Inferior parietal cortex (tissue), 1 donor: ENCODE data around the gene PIGL.
"Not testable (repeated sequence)": the region's sequence is repeated elsewhere in the genome, so short reads cannot be mapped to it uniquely, and the experiment has no call there.

Experiments used
- DNase-seq: peaks from one replicate; pipeline ENCODE4 v3.0.0-alpha.2; 2016; ENCODE audit errors: extremely low spot score

Gene PIGL

GRCh38 chr17:16273929-16274339, 56.9 kb downstream of the PIGL start:
- DNase-seq, result no peak

GRCh38 chr17:16275024-16275423, 58.0 kb downstream of the PIGL start:
- DNase-seq, result no peak

- no peak for DNase-seq
These were observed 60.2 kb downstream of the PIGL start for GRCh38 chr17:16277163-16277562.

GRCh38 chr17:16281351-16281750, 64.3 kb downstream of the PIGL start:
- DNase-seq, result no peak

GRCh38 chr17:16282522-16282921, 65.5 kb downstream of the PIGL start:
- no peak for DNase-seq

- DNase-seq, result no peak
These were observed 66.7 kb downstream of the PIGL start for GRCh38 chr17:16283705-16284104.

- no peak for DNase-seq
These were observed 68.6 kb downstream of the PIGL start for GRCh38 chr17:16285646-16286008.

GRCh38 chr17:16286009-16286946, 69.3 kb downstream of the PIGL start:
- DNase-seq, result peak; percentile 48

GRCh38 chr17:16286947-16287562, 70.0 kb downstream of the PIGL start:
- DNase-seq, result no peak

GRCh38 chr17:16287563-16288027, 70.6 kb downstream of the PIGL start:
- peak; percentile 54 for DNase-seq

- DNase-seq, result peak; percentile 69
These were observed 72.0 kb downstream of the PIGL start for GRCh38 chr17:16288860-16289571.

GRCh38 chr17:16293931-16294330, 76.9 kb downstream of the PIGL start:
- DNase-seq, result no peak

GRCh38 chr17:16294560-16294959, 77.5 kb downstream of the PIGL start:
- DNase-seq, result no peak

- not testable (repeated sequence) for DNase-seq
These were observed 79.1 kb downstream of the PIGL start for GRCh38 chr17:16296072-16296471.

GRCh38 chr17:16297367-16298139, 80.5 kb downstream of the PIGL start:
- DNase-seq, result no peak

GRCh38 chr17:16298140-16298662, 81.2 kb downstream of the PIGL start:
- no peak for DNase-seq

- DNase-seq, result no peak
These were observed 83.5 kb downstream of the PIGL start for GRCh38 chr17:16300554-16300953.

- DNase-seq, result no peak
These were observed 85.2 kb downstream of the PIGL start for GRCh38 chr17:16301963-16302855.

GRCh38 chr17:16302856-16303255, 85.8 kb downstream of the PIGL start:
- no peak for DNase-seq

GRCh38 chr17:16304830-16305229, 87.8 kb downstream of the PIGL start:
- DNase-seq, result no peak
